NCI-H82 (cell line): Measurements from ENCODE around the gene GFPT2.

Experiments used
- DNase-seq: peaks from one replicate; lab custom pipeline; 2025; lab: John Stamatoyannopoulos, UW

Gene GFPT2

GRCh38 chr5:180274695-180275094 is 78.4 kb downstream of the GFPT2 start:
- no peak for DNase-seq

- no peak for DNase-seq
Measured at GRCh38 chr5:180271221-180271620, 81.9 kb downstream of the GFPT2 start.

- no peak for DNase-seq
Measured at GRCh38 chr5:180259260-180259611, 93.9 kb downstream of the GFPT2 start.

GRCh38 chr5:180253036-180253824 is 99.9 kb downstream of the GFPT2 start:
- no peak for DNase-seq

GRCh38 chr5:180251887-180252286 is 101.2 kb downstream of the GFPT2 start:
- no peak for DNase-seq

DNA sequence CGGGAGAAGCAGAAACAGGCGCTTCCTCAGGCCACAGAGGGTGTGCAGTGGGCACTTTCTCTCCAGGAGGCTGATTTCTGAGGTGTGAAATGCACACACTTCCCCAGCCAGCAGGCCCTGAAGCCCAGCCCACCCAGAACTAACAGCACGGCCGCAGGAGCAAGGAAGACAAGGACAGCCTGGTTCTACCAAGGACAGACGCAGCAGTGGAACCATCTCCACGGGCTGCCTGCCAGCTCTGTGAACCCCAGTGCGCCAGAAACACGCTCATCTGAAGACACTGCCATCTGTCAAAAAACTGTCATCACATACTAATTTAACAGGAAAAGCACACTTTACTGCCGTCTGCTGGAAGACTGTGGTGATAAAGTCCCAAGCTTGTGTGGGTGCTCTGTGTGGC is 102.0 kb downstream of the GFPT2 start:
- no peak for DNase-seq
